SK-N-SH treated with all-trans-retinoic acid at 6 μM for 48 hours (cell line): ENCODE results near the gene HNRNPC.

ENCODE experiments used
- ARNTL ChIP-seq: fragments of 450-650 bp; formaldehyde crosslinking; IDR thresholded peaks from 2 replicates; pipeline ENCODE4 v1.5.0; 2020; ENCODE audit warnings: low read depth, mild to moderate bottlenecking, moderate library complexity, borderline replicate concordance
- CSDC2 ChIP-seq: fragments of 250-450 bp; sonication (Bioruptor Pico); IDR thresholded peaks from 2 replicates; pipeline ENCODE4 v1.5.0; 2020; ENCODE audit warnings: mild to moderate bottlenecking, moderate library complexity
- CSRNP3 ChIP-seq: fragments of 250-450 bp; sonication (Bioruptor Pico); IDR thresholded peaks from 2 replicates; pipeline ENCODE4 v1.5.1; 2021; ENCODE audit warnings: mild to moderate bottlenecking, moderate library complexity
- ESRRG ChIP-seq: fragments of 250-450 bp; sonication (Bioruptor Pico); IDR thresholded peaks from 2 replicates; pipeline ENCODE4 v1.6.1; 2021; ENCODE audit warnings: mild to moderate bottlenecking
- GLIS3 ChIP-seq: fragments of 250-450 bp; sonication (Bioruptor Pico); IDR thresholded peaks from 2 replicates; pipeline ENCODE4 v1.5.0; 2020; ENCODE audit warnings: mild to moderate bottlenecking, moderate library complexity
- RARB ChIP-seq: fragments of 250-450 bp; sonication (Bioruptor Pico); IDR thresholded peaks from 2 replicates; pipeline ENCODE4 v1.8.0; 2021; ENCODE audit warnings: mild to moderate bottlenecking, moderate library complexity
- SNAI2 ChIP-seq: fragments of 250-450 bp; sonication (Bioruptor Pico); IDR thresholded peaks from 2 replicates; pipeline ENCODE4 v1.5.0; 2020; ENCODE audit warnings: mild to moderate bottlenecking, moderate library complexity
- TOX ChIP-seq: fragments of 250-450 bp; sonication (Bioruptor Pico); IDR thresholded peaks from 2 replicates; pipeline ENCODE4 v1.8.0; 2021; ENCODE audit warnings: mild to moderate bottlenecking, moderate library complexity, borderline replicate concordance
- TSHZ2 ChIP-seq: fragments of 250-450 bp; sonication (Bioruptor Pico); IDR thresholded peaks from 2 replicates; pipeline ENCODE4 v1.5.0; 2020; ENCODE audit warnings: mild to moderate bottlenecking, moderate library complexity
- ZFP3 ChIP-seq: fragments of 250-450 bp; sonication (Bioruptor Pico); IDR thresholded peaks from 2 replicates; pipeline ENCODE4 v1.5.0; 2020; ENCODE audit warnings: mild to moderate bottlenecking, moderate library complexity
- ZNF8 ChIP-seq: fragments of 450-650 bp; formaldehyde crosslinking; IDR thresholded peaks from 2 replicates; pipeline ENCODE4 v1.5.0; 2020; ENCODE audit warnings: mild to moderate bottlenecking, moderate library complexity
- TF ChIP-seq, protein P1 (sequence below): fragments of 250-450 bp; sonication (Bioruptor Pico); IDR thresholded peaks from 2 replicates; pipeline ENCODE4 v1.8.0; 2020; ENCODE audit warnings: mild to moderate bottlenecking, moderate library complexity, borderline replicate concordance
- TF ChIP-seq, protein P2 (sequence below): fragments of 250-450 bp; sonication (Bioruptor Pico); IDR thresholded peaks from 2 replicates; pipeline ENCODE4 v1.5.1; 2020; ENCODE audit warnings: low read depth, mild to moderate bottlenecking, moderate library complexity
- TF ChIP-seq, protein P3 (sequence below): fragments of 250-450 bp; sonication (Bioruptor Pico); IDR thresholded peaks from 2 replicates; pipeline ENCODE4 v1.8.0; 2021; ENCODE audit warnings: low read depth, mild to moderate bottlenecking, moderate library complexity, borderline replicate concordance

DNA sequence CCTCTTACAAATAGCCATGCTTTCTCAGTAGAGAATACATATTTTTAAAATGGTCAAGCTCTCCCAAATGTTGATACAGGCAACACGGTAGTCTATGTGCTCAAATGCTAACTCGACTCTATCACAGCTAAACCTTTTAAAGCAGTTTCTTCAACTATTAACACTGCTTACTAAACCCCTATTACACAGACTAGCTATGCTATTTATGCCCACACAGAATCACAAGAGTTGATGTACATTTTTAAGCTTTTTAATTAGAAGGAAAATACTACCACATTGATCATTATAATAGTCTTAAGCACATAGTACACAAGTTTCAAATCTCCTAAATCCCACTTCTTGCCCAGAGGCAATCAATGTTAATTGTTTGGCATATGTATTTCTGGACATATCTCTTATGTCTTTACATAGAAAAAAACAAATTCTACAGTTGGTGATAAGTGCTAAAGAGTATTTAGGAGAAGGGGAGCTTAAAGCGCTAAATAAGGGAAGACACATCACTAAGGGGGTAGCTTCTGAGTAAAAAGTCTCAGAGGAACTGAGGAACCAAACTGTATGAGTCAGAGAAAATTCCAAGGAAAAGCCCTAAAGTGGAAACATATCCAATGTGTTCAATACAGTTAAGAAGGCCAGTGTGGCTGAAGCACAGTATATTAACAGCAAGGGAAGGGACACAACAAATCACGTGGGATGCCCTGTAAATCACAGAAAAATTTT is 13.7 kb downstream of the HNRNPC start:
- TF ChIP-seq ZFP3 (CRISPR knock-in tag), result no peak
- no peak for TF ChIP-seq ZNF8
- no peak for TF ChIP-seq TOX (CRISPR knock-in tag)
- TF ChIP-seq ARNTL (CRISPR knock-in tag), result no peak
- TF ChIP-seq, protein P1, sequence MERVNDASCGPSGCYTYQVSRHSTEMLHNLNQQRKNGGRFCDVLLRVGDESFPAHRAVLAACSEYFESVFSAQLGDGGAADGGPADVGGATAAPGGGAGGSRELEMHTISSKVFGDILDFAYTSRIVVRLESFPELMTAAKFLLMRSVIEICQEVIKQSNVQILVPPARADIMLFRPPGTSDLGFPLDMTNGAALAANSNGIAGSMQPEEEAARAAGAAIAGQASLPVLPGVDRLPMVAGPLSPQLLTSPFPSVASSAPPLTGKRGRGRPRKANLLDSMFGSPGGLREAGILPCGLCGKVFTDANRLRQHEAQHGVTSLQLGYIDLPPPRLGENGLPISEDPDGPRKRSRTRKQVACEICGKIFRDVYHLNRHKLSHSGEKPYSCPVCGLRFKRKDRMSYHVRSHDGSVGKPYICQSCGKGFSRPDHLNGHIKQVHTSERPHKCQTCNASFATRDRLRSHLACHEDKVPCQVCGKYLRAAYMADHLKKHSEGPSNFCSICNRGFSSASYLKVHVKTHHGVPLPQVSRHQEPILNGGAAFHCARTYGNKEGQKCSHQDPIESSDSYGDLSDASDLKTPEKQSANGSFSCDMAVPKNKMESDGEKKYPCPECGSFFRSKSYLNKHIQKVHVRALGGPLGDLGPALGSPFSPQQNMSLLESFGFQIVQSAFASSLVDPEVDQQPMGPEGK (CRISPR knock-in tag), result no peak
- TF ChIP-seq, protein P2, sequence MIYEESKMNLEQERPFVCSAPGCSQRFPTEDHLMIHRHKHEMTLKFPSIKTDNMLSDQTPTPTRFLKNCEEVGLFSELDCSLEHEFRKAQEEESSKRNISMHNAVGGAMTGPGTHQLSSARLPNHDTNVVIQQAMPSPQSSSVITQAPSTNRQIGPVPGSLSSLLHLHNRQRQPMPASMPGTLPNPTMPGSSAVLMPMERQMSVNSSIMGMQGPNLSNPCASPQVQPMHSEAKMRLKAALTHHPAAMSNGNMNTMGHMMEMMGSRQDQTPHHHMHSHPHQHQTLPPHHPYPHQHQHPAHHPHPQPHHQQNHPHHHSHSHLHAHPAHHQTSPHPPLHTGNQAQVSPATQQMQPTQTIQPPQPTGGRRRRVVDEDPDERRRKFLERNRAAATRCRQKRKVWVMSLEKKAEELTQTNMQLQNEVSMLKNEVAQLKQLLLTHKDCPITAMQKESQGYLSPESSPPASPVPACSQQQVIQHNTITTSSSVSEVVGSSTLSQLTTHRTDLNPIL (CRISPR knock-in tag), result no peak
- no peak for TF ChIP-seq CSDC2
- TF ChIP-seq CSRNP3, result no peak
- TF ChIP-seq, protein P3, sequence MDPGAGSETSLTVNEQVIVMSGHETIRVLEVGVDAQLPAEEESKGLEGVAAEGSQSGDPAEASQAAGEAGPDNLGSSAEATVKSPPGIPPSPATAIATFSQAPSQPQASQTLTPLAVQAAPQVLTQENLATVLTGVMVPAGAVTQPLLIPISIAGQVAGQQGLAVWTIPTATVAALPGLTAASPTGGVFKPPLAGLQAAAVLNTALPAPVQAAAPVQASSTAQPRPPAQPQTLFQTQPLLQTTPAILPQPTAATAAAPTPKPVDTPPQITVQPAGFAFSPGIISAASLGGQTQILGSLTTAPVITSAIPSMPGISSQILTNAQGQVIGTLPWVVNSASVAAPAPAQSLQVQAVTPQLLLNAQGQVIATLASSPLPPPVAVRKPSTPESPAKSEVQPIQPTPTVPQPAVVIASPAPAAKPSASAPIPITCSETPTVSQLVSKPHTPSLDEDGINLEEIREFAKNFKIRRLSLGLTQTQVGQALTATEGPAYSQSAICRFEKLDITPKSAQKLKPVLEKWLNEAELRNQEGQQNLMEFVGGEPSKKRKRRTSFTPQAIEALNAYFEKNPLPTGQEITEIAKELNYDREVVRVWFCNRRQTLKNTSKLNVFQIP, result no peak
- no peak for TF ChIP-seq SNAI2 (CRISPR knock-in tag)
- no peak for TF ChIP-seq ESRRG (CRISPR knock-in tag)
- no peak for TF ChIP-seq GLIS3 (CRISPR knock-in tag)
- no peak for TF ChIP-seq RARB (CRISPR knock-in tag)
- TF ChIP-seq TSHZ2, result no peak
